NCI-H2196 (cell line): ENCODE results near the gene FAM135A.
"Not testable (repeated sequence)": the region's sequence is repeated elsewhere in the genome, so short reads cannot be mapped to it uniquely, and the experiment has no call there.

Source experiments
- DNase-seq: peaks from one replicate; lab custom pipeline; 2025; ENCODE audit not compliant: unreplicated experiment; lab: John Stamatoyannopoulos, UW

Gene FAM135A

DNA sequence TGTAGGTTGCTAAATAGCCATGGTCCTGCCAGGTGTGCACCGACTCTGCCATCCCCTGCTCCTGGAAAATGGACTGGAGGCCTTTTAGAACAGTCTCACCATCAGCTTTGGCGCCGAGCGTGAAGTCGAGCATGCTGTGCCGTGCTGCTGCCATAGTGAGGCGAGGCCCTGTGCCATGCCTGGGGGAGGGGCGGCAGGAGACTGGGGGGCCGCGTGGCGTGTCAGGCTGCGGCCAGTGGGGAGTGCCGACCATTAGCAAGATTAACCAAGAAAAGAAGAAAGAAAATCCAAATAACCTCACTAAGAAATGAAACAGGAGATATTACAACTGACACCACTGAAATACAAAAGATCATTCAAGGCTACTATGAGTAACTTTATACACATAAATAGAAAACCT, 195.9 kb downstream of the FAM135A start:
- DNase-seq = not testable (repeated sequence)
